Nephron (organoid): ENCODE measurements around the gene PNPLA1.

Source experiments
- H3K27ac Mint-ChIP-seq, 3 experiments: 2 replicates each; pipeline ENCODE4 v1.8.0; 2020; ENCODE audit warnings: mixed read lengths in 3 of 3, mild to moderate bottlenecking in 2 of 3, moderate library complexity in 1 of 3
- H3K27me3 Mint-ChIP-seq: 2 replicates; pipeline ENCODE4 v1.8.0; 2021; ENCODE audit warnings: low read depth, mild to moderate bottlenecking, moderate library complexity, mixed read lengths
- H3K36me3 Mint-ChIP-seq: 2 replicates; pipeline ENCODE4 v1.8.0; 2020; ENCODE audit warnings: low read depth, mixed read lengths
- H3K4me1 Mint-ChIP-seq: 2 replicates; pipeline ENCODE4 v1.8.0; 2020; ENCODE audit warnings: mixed read lengths
- H3K4me3 Mint-ChIP-seq, 3 experiments: 2 replicates each; pipeline ENCODE4 v1.8.0; 2020; ENCODE audit warnings: mild to moderate bottlenecking in 3 of 3, mixed read lengths in 3 of 3, moderate library complexity in 2 of 3
- H3K9me3 Mint-ChIP-seq: 2 replicates; pipeline ENCODE4 v1.8.0; 2020; ENCODE audit warnings: mixed read lengths
- CTCF ChIP-seq, 3 experiments: fragments of 200-600 bp; sonication (generic); IDR thresholded peaks; one replicate each; pipeline ENCODE4 v1.5.0; 2021; ENCODE audit warnings: antibody characterized with exemption in 3 of 3; ENCODE audit not compliant: unreplicated experiment in 3 of 3

The PNPLA1 gene

GRCh38 chr6:36315921-36316320, 46.1 kb downstream of the PNPLA1 start:
- Mint-ChIP-seq H3K9me3 (no peaks in the 10 kb centered on the region), H3K27ac (no peak overlapping the region), H3K36me3 (no peaks in the 10 kb centered on the region), H3K4me1 (peaks cover 6% of the 10 kb centered on the region), H3K27me3 (peaks cover 26% of the 10 kb centered on the region), H3K4me3 (no peak overlapping the region)
- TF ChIP-seq CTCF (IDR thresholded peaks at IDR 0.05; ENCODE audit: unreplicated experiment in 3 of 3): no peak

- no peak for TF ChIP-seq CTCF (IDR thresholded peaks at IDR 0.05; ENCODE audit: unreplicated experiment in 3 of 3)
- H3K4me1 Mint-ChIP-seq: peaks cover 6% of the 10 kb centered on the region
- no peaks in the 10 kb centered on the region for H3K36me3 Mint-ChIP-seq
These were observed 47.8 kb downstream of the PNPLA1 start for GRCh38 chr6:36317623-36318022.

GRCh38 chr6:36318690-36319435, 49.0 kb downstream of the PNPLA1 start:
- TF ChIP-seq CTCF (IDR thresholded peaks at IDR 0.05; ENCODE audit: unreplicated experiment in 3 of 3): no peak
- Mint-ChIP-seq H3K27me3 (peaks cover 33% of the 10 kb centered on the region), H3K9me3 (no peaks in the 10 kb centered on the region), H3K27ac (no peak overlapping the region), H3K36me3 (no peaks in the 10 kb centered on the region), H3K4me1 (peaks cover 6% of the 10 kb centered on the region), H3K4me3 (no peak overlapping the region)

More at GRCh38 chr6:36317623-36318022, 47.8 kb downstream of the PNPLA1 start:
- H3K27me3 Mint-ChIP-seq: peaks cover 22% of the 10 kb centered on the region
- no peak overlapping the region for H3K27ac Mint-ChIP-seq
- no peaks in the 10 kb centered on the region for H3K9me3 Mint-ChIP-seq
- no peak overlapping the region for H3K4me3 Mint-ChIP-seq

GRCh38 chr6:36319436-36319762, 49.5 kb downstream of the PNPLA1 start:
- H3K27me3 Mint-ChIP-seq: peaks cover 36% of the 10 kb centered on the region
- no peak overlapping the region for H3K27ac Mint-ChIP-seq
- H3K36me3 Mint-ChIP-seq: no peaks in the 10 kb centered on the region
- H3K4me1 Mint-ChIP-seq: peaks cover 6% of the 10 kb centered on the region
- H3K9me3 Mint-ChIP-seq: no peaks in the 10 kb centered on the region
- no peak overlapping the region for H3K4me3 Mint-ChIP-seq
- no peak for TF ChIP-seq CTCF (IDR thresholded peaks at IDR 0.05; ENCODE audit: unreplicated experiment in 3 of 3)

- Mint-ChIP-seq H3K36me3 (no peaks in the 10 kb centered on the region), H3K4me1 (peaks cover 9% of the 10 kb centered on the region), H3K9me3 (no peaks in the 10 kb centered on the region), H3K27me3 (peaks cover 36% of the 10 kb centered on the region), H3K4me3 (no peak overlapping the region), H3K27ac (no peak overlapping the region)
- no peak for TF ChIP-seq CTCF (IDR thresholded peaks at IDR 0.05; ENCODE audit: unreplicated experiment in 3 of 3)
These were observed 50.0 kb downstream of the PNPLA1 start for GRCh38 chr6:36319821-36320220.

- Mint-ChIP-seq H3K27ac (no peak overlapping the region), H3K36me3 (no peaks in the 10 kb centered on the region), H3K4me1 (peaks cover 15% of the 10 kb centered on the region), H3K4me3 (no peak overlapping the region), H3K27me3 (peaks cover 36% of the 10 kb centered on the region), H3K9me3 (no peaks in the 10 kb centered on the region)
- no peak for TF ChIP-seq CTCF (IDR thresholded peaks at IDR 0.05; ENCODE audit: unreplicated experiment in 3 of 3)
These were observed 50.6 kb downstream of the PNPLA1 start for GRCh38 chr6:36320475-36320874.
